Measurements from ENCODE around the gene APPL2. TPM values are rescaled to one million over a fixed set of nuclear protein-coding genes. Genes with fewer than 3 reads are reported as not detected.
"Not testable (repeated sequence)": the region's sequence is repeated elsewhere in the genome, so short reads cannot be mapped to it uniquely, and the experiment has no call there.

Gene APPL2
- total RNA-seq, 4 donors from 2014 or later: 81.4 to 410 (median 151) TPM

- DNase-seq: no peak
- H3K27me3 ChIP-seq: no peaks in the 10 kb centered on the region
- TF ChIP-seq EP300 (IDR thresholded peaks at IDR 0.05; ENCODE audit: low read depth): no peak
- TF ChIP-seq CTCF (IDR thresholded peaks at IDR 0.05): no peak
- TF ChIP-seq POLR2AphosphoS5 (IDR thresholded peaks at IDR 0.05): no peak
- TF ChIP-seq POLR2A (IDR thresholded peaks at IDR 0.05): no peak
- WGBS, 2 donors (ENCODE audit: low coverage in 1 of 2): 79% methylated on average over 6 of the region's 6 CpGs
- H3K9me3 ChIP-seq: no peaks in the 10 kb centered on the region
- H3K27ac ChIP-seq: no peak overlapping the region
- intact Hi-C loops (cut with DNase I; ENCODE audit: low total_unique reads): no loop called here
- no peak overlapping the region for H3K4me3 ChIP-seq
- peaks cover 0 to 67% (median 29%) of the 10 kb centered on the region in 4 donors for H3K36me3 ChIP-seq
- in situ Hi-C loops (cut with MboI; ENCODE audit: low pct_ligation_motif_present in 1 of 4, low pct_unique_long_range_greater_than_20kb in 1 of 4, low sequenced_read_pairs in 3 of 4): no loop called here
- H3K4me1 ChIP-seq: no peaks in the 10 kb centered on the region
Observed at GRCh38 chr12:105189293-105189692, 46.7 kb downstream of the APPL2 start.

GRCh38 chr12:105183976-105184375, 52.0 kb downstream of the APPL2 start:
- in situ Hi-C loops (cut with MboI; ENCODE audit: low pct_ligation_motif_present in 1 of 4, low pct_unique_long_range_greater_than_20kb in 1 of 4, low sequenced_read_pairs in 3 of 4); H3K27ac ChIP-seq; H3K27me3 ChIP-seq; H3K4me3 ChIP-seq; H3K9me3 ChIP-seq; intact Hi-C loops (cut with DNase I; ENCODE audit: low total_unique reads); H3K4me1 ChIP-seq; DNase-seq: not testable (repeated sequence)
- whole genome bisulfite sequencing, 2 donors (ENCODE audit: low coverage in 1 of 2): 88 to 100% methylated on average over 5 of the region's 5 CpGs
- H3K36me3 ChIP-seq: peaks cover 0 to 50% (median 22%) of the 10 kb centered on the region in 4 donors

- not testable (repeated sequence) for DNase-seq
- 81 to 100% methylated on average over 4 of the region's 4 CpGs for WGBS, 2 donors (ENCODE audit: low coverage in 1 of 2)
Observed at GRCh38 chr12:105183406-105183805, 52.6 kb downstream of the APPL2 start.

GRCh38 chr12:105179114-105179513, 56.9 kb downstream of the APPL2 start:
- H3K9me3 ChIP-seq; H3K4me1 ChIP-seq; intact Hi-C loops (cut with DNase I; ENCODE audit: low total_unique reads); in situ Hi-C loops (cut with MboI; ENCODE audit: low pct_ligation_motif_present in 1 of 4, low pct_unique_long_range_greater_than_20kb in 1 of 4, low sequenced_read_pairs in 3 of 4); H3K27ac ChIP-seq; H3K4me3 ChIP-seq; DNase-seq; H3K27me3 ChIP-seq: not testable (repeated sequence)
- WGBS, 2 donors (ENCODE audit: low coverage in 1 of 2): 95% methylated on average over 1 of the region's 1 CpG; no CpG with 5 or more reads in 1 of the 2 donors
- peaks cover 0 to 30% (median 11%) of the 10 kb centered on the region in 4 donors for H3K36me3 ChIP-seq

More at GRCh38 chr12:105183406-105183805, 52.6 kb downstream of the APPL2 start:
- in situ Hi-C loops (cut with MboI; ENCODE audit: low pct_ligation_motif_present in 1 of 4, low pct_unique_long_range_greater_than_20kb in 1 of 4, low sequenced_read_pairs in 3 of 4); H3K4me3 ChIP-seq; H3K4me1 ChIP-seq; intact Hi-C loops (cut with DNase I; ENCODE audit: low total_unique reads); H3K27ac ChIP-seq; H3K27me3 ChIP-seq; H3K9me3 ChIP-seq: not testable (repeated sequence)
- peaks cover 0 to 44% (median 19%) of the 10 kb centered on the region in 4 donors for H3K36me3 ChIP-seq

GRCh38 chr12:105177208-105177607, 58.8 kb downstream of the APPL2 start:
- peaks cover 0 to 33% (median 12%) of the 10 kb centered on the region in 4 donors for H3K36me3 ChIP-seq
- WGBS, 2 donors (ENCODE audit: low coverage in 1 of 2): 86 to 96% methylated on average over 4 of the region's 4 CpGs
- no peaks in the 10 kb centered on the region for H3K27me3 ChIP-seq
- no peak overlapping the region for H3K4me3 ChIP-seq
- H3K27ac ChIP-seq: no peak overlapping the region
- no peaks in the 10 kb centered on the region for H3K9me3 ChIP-seq
- H3K4me1 ChIP-seq: no peaks in the 10 kb centered on the region
- in situ Hi-C loops (cut with MboI; ENCODE audit: low pct_ligation_motif_present in 1 of 4, low pct_unique_long_range_greater_than_20kb in 1 of 4, low sequenced_read_pairs in 3 of 4) (no loop called here), intact Hi-C loops (cut with DNase I; ENCODE audit: low total_unique reads) (no loop called here)
- no peak for TF ChIP-seq POLR2A (IDR thresholded peaks at IDR 0.05)
- TF ChIP-seq EP300 (IDR thresholded peaks at IDR 0.05; ENCODE audit: low read depth): no peak
- TF ChIP-seq POLR2AphosphoS5 (IDR thresholded peaks at IDR 0.05): no peak
- TF ChIP-seq CTCF (IDR thresholded peaks at IDR 0.05): no peak
- DNase-seq: no peak

- H3K27me3 ChIP-seq: no peaks in the 10 kb centered on the region
- 95% methylated on average over 2 of the region's 2 CpGs; no CpG with 5 or more reads in 1 of the 2 donors for WGBS, 2 donors (ENCODE audit: low coverage in 1 of 2)
- no peaks in the 10 kb centered on the region for H3K4me1 ChIP-seq
- intact Hi-C loops (cut with DNase I; ENCODE audit: low total_unique reads) (no loop called here), in situ Hi-C loops (cut with MboI; ENCODE audit: low pct_ligation_motif_present in 1 of 4, low pct_unique_long_range_greater_than_20kb in 1 of 4, low sequenced_read_pairs in 3 of 4) (no loop called here)
- no peaks in the 10 kb centered on the region for H3K9me3 ChIP-seq
- no peak overlapping the region for H3K27ac ChIP-seq
- DNase-seq: no peak
- no peak for TF ChIP-seq POLR2AphosphoS5 (IDR thresholded peaks at IDR 0.05)
- TF ChIP-seq EP300 (IDR thresholded peaks at IDR 0.05; ENCODE audit: low read depth): no peak
- no peak for TF ChIP-seq POLR2A (IDR thresholded peaks at IDR 0.05)
- no peak for TF ChIP-seq CTCF (IDR thresholded peaks at IDR 0.05)
- H3K36me3 ChIP-seq: peaks cover 0 to 33% (median 12%) of the 10 kb centered on the region in 4 donors
- H3K4me3 ChIP-seq: no peak overlapping the region
Observed at GRCh38 chr12:105175397-105175990, 60.5 kb downstream of the APPL2 start.

All from transverse colon (tissue), 4 donors.